Mesenteric fat pad (tissue), 1 donor: Measurements from ENCODE around the gene DOCK9. TPM values are rescaled to one million over a fixed set of nuclear protein-coding genes. Genes with fewer than 3 reads are reported as not detected.

Experiments used
- DNase-seq: peaks from one replicate; pipeline ENCODE4 v3.0.0-alpha.2; 2020; ENCODE audit warnings: low spot score
- total RNA-seq: library from RNA; stranded (reverse); fragmentation: NEBNext Ultra II Directional; extraction: Animal tissue kit (Norgen Biotek cat#: 25700); gene quantifications from one replicate; pipeline ENCODE4 v1.2.1, GENCODE V29; 2021
- donor health status: DM: yes; HTN: yes; CAD: no.

Gene DOCK9
- total RNA-seq, 1 donor from 2014 or later, result 127 TPM

- no peak for DNase-seq
Observed at GRCh38 chr13:98997738-98998641, 20.1 kb upstream of the DOCK9 start.

- DNase-seq, result no peak
Observed at GRCh38 chr13:98997011-98997730, 19.3 kb upstream of the DOCK9 start.

GRCh38 chr13:98996046-98996445 lies 18.2 kb upstream of the DOCK9 start:
- DNase-seq, result no peak

GRCh38 chr13:98994896-98995295 lies 17.0 kb upstream of the DOCK9 start:
- DNase-seq, result no peak

GRCh38 chr13:98994080-98994479 lies 16.2 kb upstream of the DOCK9 start:
- DNase-seq, result no peak

- no peak for DNase-seq
Observed at GRCh38 chr13:98992355-98992754, 14.5 kb upstream of the DOCK9 start.

- no peak for DNase-seq
Observed at GRCh38 chr13:98990701-98991100, 12.8 kb upstream of the DOCK9 start.

- DNase-seq, result no peak
Observed at GRCh38 chr13:98989469-98990235, 11.8 kb upstream of the DOCK9 start.

GRCh38 chr13:98988780-98989179 lies 10.9 kb upstream of the DOCK9 start:
- DNase-seq, result no peak

GRCh38 chr13:98988277-98988676 lies 10.4 kb upstream of the DOCK9 start:
- no peak for DNase-seq

- DNase-seq, result no peak
Observed at GRCh38 chr13:98987275-98987674, 9.4 kb upstream of the DOCK9 start.

- no peak for DNase-seq
Observed at GRCh38 chr13:98986226-98986846, 8.5 kb upstream of the DOCK9 start.

GRCh38 chr13:98985591-98985990 lies 7.7 kb upstream of the DOCK9 start:
- DNase-seq, result no peak

GRCh38 chr13:98984983-98985382 lies 7.1 kb upstream of the DOCK9 start:
- no peak for DNase-seq

GRCh38 chr13:98984118-98984517 lies 6.3 kb upstream of the DOCK9 start:
- DNase-seq, result no peak

GRCh38 chr13:98983182-98983581 lies 5.3 kb upstream of the DOCK9 start:
- DNase-seq, result no peak

- DNase-seq, result no peak
Observed at GRCh38 chr13:98981369-98982080, 3.7 kb upstream of the DOCK9 start.

GRCh38 chr13:98979012-98979660 lies 1.3 kb upstream of the DOCK9 start:
- DNase-seq, result no peak

- DNase-seq, result no peak
Observed at GRCh38 chr13:98978280-98978679, 416 bp upstream of the DOCK9 start.

GRCh38 chr13:98976941-98977340 lies 923 bp downstream of the DOCK9 start:
- DNase-seq, result no peak
